Islet precursor cell (in vitro differentiated cells): Measurements from ENCODE around the gene SGCE.

Experiments
- DNase-seq: peaks from one replicate; pipeline ENCODE4 v3.0.0-alpha.2; 2018

SGCE gene

DNA sequence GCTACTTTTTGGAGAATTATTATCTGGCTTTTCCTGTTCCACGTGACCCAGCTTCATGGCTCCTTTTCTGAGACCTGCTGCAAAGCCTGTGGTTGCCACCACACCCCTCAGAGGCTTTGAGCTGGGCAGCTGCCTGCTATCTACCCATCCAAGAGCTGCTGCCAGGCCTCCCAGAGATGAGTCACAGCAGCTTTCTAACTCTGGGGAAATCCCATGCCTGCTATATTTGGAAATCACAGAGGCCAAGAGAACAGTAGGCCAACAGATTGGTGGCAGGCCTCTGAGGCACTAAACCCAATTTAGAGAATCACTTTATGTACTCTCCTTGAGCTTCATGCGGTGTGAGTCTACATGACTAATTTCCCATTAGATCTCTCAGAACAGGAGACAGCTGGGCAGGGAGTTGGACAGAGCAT lies 35.2 kb downstream of the SGCE start:
- DNase-seq = peak; percentile 94

DNA sequence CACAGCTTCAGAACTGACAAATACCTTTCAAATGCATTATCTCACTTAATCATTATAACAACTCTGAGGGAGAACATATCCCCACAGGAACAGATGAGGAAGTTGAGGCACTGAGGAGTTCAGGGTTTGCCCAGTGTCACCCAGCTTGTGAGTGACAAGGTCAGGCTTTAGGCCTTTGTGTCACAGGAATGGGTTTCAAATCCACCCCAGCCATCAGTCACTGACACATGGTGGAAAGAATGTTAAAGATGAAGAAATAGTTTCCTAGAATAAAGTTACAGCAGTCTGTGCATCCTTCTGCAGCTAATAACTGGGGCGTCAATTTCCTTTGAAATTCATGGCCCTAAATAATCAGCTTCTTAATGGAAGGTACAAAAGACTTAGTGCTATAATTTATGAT lies 37.8 kb downstream of the SGCE start:
- DNase-seq = no peak

DNA sequence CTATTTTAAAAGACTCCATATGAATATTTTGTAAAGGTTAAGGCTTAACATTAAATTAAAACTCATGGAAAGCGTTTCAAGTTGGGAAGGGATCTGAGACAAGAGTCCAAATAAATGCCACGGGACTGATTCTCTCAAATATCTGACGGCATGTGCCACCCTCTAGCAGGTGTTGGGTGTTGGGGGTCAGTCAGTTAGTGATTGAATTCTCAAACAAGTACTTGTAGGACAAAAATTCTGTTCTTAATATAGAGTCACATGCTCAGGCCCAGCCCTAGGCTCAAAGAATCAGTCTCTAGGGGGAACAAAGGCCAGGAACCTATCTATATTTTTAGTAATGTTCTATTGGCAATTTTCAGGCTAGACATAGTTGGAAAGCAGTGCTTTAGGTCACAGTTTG lies 39.1 kb downstream of the SGCE start:
- no peak for DNase-seq

DNA sequence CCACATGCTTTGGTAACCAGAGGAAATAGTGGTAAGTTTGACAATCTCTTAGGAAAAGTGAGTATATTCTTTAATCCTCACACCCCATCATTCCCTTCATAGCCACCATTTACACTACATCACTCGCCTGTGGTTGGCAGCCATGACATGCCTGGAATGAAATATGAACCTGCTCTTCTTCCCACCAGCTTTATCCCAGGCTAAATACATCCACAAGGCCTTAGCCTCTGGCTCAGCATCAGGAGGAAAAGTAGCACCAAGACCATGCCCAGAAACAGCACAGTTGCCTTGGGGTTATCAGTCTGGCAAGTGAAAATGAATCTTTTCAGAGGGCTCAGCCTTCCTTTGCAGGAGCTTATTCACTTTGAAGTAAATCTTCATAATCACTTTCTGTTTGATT lies 40.3 kb downstream of the SGCE start:
- no peak for DNase-seq

DNA sequence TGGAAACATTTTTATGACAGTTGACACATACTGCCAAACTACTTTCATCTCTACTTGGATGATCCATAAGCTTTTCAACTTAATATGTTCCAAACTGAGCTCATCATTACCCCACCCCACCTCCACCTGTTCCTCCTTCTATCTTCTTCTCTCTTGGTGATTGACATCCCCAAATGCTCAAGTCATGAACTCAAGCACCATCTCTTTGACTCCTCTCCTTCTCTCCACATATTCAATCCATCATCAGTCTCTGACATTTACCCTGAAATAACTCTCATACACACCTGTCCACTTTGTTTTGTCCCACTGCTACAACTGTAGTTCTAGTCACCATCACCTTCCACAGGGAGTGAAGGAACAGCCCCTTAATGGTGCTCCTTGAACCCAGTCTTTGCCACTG lies 43.3 kb downstream of the SGCE start:
- DNase-seq = no peak

DNA sequence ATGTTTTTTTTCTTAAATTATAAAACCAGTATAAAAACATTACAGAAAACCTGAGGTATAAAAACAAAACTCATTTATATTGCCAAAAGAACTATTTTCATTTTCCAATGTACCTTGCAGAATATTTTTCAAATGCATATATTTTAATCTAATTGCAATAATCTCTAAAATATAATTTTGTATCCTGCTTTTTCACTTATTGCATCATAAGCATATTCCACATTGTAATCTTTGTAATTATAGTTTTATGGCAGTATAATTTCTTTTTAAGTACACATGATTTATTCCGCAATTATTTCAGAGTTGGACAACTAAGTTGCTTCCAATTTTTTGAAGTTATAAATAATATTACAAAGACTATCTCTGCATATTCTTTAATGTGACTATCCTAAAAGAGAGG lies 43.7 kb downstream of the SGCE start:
- no peak for DNase-seq

DNA sequence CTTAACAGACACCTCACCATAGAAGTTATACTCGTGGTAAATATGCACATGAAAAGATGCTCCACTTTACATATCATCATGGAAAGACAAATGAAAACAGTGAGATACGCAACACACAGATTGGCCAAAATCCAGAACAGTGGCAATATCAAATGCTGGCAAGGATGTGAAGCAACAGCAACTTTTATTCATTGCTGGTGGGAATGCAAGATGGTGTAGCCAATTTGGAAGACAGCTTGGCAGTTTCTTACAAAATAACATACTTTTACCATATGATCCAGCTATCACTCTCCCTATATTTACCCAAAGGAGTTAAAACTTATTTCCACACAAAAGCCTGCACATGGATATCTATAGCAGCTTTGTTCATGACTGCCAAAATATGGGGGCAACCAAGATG lies 46.4 kb downstream of the SGCE start:
- DNase-seq = no peak

DNA sequence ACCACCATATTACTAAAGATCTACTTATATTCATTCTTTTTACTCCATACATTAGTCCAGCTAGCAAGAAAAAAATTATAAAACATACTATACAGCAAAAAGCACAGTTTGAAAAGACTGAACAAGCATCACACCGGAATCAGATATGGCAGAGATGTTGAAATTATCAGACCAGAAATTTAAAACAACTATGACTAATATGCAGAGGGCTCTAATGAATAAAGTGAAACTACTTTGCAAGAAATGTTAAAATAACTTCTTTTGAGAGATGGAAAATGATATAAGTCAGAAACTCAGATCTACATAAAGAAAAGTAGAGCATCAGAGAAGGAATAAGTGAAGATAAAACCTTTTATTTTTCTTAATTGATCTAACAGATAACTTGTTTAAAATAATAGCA lies 50.9 kb downstream of the SGCE start:
- DNase-seq = no peak

DNA sequence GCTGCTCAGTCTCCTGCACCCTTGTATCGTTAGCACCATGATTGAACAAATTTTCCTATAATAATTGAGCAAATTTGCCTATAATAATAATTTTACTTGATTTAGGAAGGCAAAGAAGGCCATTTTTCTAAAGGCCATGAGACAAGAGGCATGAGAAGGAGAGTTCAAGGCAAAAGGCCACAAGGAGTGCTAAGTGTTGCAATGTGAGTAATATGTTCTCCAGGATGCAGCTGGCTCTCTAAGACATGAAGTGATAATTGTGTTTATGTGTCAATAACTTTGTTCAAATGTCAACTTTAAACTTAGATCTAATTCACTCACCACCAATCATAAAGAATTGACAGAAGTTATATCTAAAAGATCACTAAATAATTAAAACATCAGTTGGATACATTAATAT lies 53.8 kb downstream of the SGCE start:
- no peak for DNase-seq

DNA sequence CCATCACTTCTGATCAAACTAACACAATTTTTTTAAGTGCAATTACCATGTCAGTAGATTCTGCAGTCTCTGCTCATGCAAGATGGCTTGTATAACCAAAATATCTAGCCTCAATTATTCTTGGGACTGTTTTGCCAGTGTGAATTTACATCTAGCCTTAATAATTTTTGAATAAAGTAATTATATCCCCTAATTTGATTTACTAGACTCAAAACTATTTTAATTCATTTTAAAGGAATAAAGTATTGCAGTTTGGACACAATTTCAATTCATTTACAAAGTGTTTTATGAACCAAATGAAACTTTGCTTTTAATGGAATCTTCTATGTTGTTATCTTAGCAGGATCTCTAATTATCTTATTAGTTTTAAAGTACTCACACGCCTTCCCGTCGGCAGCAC lies 55.7 kb downstream of the SGCE start:
- no peak for DNase-seq

DNA sequence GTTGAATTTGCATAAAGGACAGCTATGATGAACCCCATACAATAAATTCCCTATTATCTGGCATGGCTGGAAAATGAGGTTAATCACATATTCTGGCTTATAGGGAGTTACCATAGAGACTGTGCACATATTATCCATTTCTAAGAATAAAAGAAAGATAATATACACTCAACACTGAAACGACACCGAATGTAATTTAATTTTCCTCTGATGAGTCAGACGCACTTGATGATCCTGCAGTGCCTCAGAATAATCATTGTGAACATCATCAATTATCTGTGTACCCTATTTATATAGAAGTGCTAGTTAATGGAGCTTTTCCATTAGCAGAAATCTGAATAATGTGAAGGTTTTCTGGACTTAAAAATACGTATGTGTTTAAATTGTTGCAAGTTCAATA lies 60.2 kb downstream of the SGCE start:
- DNase-seq = no peak

DNA sequence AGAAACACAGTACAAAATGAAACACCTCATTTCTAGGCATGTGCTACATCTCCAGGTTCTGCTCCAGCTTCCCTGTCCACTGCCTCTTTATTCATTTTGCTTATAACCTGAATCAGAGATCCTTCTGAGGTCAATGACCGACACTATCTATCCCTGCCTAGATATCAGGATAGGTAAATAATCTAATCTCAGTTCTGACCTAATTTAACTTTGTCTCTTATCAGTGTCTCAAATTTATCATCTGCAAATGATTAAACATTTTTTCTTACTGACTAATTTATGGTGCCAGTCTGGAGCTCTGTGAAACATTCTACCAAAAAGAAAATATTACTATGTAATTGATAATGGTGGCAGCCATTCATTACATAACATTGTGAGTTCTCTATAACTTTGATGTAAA lies 61.1 kb downstream of the SGCE start:
- DNase-seq = no peak

DNA sequence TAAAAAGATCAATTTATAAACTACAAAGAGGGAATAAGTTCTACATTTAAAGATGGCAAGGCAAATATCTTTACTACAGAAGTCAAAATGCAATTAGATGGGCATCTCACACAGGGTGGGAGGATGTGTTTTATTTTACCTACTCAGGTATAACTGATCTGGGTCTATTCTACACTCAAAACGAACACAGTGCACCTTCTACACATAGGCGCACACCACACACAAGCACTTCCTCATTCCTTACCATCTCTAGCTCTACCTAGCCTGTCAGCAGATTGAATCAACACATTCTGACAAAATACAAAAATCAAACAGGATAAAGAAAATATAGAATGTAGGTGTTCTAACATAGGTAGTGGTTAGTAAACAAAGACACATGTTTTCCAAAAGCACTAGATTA lies 64.8 kb downstream of the SGCE start:
- DNase-seq = no peak

DNA sequence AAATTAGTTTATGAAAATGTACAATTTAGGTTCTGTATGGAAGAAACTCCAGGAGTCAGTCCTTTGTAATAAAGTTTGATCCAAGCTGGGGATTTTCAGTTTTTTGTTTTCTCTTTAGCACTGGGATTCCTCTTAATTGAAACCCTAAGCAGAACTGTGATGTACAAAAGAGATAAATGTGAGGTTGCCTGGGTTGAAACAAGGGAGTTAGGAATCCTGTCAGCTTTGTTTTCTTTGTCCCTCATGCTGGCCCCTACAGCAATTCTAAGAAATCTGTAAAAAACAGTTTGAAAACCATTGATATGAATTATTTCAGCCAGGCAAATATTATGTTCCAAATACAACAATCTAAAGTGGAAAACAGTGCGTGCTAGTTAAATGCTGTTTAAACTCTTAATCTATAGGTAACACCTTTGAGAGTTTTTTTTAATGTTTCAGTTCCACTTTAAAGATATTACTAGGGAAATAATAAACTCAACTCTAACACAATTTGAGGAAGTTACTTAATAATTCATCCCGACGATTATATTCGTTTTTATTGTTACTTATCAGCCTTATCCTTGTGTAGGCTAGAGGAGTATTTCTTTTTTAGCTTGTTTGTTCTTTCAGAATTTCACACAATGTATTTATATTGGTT lies 65.3 kb downstream of the SGCE start:
- DNase-seq = no peak

DNA sequence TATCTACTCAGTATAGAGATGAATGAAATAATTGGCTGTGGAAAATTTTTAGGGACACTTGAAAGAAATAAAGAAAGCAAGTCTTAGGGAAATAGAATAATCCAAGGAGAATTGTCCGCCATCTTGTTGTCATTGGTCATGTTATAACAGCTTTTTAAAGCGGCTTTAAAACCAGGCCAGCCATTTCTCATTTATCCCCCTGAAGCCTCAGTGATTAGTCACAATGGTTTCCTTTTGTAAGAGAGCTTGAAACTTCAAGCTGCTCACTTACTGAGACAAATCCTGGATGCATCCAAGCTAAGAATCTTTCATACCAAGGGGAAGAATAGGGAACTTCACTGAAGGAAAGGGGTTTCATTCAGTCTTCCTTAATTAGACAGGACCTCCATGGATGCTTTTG lies 67.9 kb downstream of the SGCE start:
- DNase-seq = no peak

DNA sequence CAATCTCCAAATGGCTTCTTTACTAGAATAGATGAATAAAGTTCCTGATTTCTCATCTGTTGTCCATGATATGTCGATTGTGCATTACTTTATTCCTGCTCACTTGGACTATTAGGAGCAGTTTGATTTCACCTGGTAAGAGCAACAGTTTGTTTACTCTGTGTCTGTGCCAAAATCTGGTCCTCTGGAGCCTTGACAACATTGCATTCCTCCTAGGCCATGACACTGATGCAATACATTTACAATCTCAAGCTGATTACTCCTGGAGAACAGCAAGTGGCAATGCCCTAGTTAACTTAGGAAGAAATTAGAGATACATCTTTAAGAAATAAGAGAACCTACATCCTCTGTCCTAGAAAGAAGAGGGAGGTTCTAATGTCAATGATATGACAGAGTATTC lies 71.8 kb downstream of the SGCE start:
- DNase-seq = no peak

DNA sequence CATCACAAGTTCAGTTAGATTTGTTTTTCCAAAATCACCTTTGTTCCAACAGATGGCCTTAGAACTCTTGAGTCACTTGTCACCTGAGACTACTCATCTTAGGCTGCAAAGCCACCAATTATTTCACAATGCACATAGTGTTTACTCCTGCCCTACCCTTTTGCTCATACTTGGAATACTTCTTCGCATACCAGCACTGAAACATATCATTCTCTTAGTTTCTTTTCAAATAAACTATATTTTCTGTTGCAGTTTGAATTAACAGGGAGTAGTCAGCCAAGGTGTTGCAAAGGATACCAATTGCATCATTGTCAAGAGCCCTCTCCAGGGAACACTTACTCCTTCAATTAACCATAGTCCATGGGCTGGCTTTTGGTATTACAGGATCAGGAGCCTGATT lies 75.3 kb downstream of the SGCE start:
- no peak for DNase-seq

DNA sequence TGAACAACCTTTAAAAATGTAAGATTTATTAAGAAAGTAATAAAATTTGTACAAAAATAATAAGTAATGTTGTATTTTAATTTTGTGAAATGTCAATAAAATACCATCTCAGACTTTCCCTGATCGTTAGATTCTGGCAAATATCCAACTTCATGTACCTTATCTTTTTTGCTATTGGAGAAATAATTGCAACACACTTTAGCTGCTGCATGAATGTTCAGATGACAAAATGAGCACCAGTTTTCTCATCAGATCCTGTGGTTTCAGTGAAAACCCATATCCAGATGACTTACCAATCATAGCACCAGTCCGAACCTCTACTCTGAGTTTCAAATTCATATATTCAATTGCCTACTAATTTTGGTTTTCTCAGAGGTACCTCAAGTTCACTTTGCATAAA lies 76.5 kb downstream of the SGCE start:
- no peak for DNase-seq

DNA sequence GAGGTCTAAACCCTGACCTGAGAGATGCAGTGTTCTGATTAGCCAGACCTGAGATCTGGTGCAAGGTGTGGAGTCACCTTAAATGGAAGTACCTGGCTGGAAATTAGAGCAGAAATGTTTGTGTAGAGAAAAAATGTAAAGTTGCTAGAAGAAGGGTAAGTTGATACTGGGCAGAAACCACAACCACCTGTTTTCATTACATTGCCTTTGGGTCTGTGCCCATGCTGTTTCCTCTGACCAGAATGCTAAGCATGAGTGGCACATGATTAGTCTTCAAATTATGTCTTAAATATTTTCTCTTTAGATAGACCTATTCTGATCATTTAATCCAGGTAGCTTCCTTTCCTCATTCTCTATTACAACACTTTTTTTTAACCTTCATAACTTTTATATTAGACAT lies 77.3 kb downstream of the SGCE start:
- no peak for DNase-seq

DNA sequence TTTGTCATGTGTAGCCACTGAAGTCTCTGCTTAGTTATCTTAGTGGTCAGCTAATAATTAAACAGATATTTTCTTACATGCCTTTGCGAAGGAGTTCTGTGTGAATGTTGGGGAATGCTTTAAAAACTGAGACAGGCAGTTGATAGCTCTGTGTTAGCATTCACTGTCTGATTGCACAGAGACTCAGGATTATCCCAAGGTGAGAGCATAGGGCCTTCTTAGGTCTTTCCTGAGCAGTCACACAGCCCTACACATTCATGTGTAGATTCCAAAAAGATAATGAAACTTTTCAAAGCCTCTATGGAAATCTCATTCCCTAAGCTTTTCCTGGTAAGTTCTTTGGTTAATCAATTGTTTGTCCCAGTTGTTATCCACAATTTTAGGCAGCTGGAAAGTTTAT lies 78.6 kb downstream of the SGCE start:
- DNase-seq = no peak

DNA sequence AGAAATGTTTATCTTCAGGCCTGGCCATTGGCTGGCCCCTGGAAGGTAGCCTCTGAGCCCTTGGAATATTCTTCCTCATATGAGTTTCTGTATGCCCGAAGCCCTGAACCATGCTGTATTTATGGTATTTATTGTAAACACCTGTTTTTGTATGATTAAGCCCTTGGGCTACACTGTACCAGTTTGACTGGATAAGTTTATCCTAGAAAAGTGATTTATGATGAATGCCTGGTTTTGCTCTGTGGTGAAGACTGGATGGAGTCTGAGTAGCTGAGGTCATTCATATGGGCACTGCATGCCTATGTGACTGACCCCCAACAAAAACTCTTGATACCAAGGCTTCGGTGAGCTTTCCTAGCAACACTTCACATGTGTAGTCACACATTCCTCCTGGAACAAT lies 79.6 kb downstream of the SGCE start:
- no peak for DNase-seq

DNA sequence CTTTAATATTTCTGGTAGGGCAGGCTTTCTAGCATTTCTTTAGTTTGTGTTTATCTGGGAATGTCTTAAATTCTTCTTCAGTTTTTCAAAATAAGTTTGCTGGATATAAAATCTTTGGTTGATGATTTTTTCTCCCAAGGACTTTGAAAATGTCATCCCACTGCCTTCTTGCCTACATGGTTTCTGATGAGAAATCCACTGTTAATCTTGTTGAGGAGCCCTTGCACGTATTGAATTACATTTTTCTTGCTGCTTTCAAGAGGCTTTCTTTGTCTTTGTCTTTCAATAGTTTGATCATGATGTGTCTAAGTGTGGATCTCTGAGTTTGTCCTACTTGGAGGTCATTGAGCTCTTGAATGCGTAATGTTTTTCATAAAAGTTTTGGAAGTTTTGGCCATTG lies 80.3 kb downstream of the SGCE start:
- no peak for DNase-seq

DNA sequence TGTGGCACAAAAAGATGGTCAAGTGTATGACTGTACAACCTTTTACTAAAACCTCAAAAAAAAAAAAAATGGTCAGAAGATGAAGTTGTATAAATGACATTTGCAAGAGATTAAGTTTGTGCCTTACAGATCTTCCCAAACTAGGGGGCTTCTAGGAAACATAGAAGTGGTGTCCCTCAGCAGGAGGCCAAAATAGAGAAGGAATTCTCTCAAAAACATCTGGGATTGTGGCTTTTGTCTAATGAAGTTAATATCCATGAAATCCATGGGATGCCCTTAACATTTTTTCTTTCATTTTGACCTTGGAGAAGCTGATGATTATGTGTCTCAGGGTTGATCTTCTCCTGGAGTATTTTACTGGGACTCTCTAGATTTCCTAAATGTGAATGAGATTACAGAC lies 84.1 kb downstream of the SGCE start:
- no peak for DNase-seq

DNA sequence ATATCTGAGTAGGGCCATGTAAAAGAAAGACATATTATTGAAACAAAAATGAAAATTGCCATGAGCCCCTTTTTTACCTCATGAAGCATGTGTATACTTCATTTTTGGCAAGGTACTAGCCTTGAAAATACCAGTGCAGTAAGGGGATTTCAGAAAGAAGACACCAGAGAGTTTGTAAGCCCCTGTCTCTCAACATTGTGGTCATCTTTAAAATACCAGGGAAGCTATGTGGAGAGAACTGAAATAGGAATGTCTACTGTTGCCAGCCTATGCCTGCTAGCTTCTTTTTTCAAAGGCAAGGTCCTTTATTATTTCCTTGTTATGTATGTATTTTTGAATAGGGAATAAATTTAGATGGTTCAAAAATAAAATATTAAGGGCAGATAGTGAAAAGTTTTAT lies 88.5 kb downstream of the SGCE start:
- DNase-seq = no peak

DNA sequence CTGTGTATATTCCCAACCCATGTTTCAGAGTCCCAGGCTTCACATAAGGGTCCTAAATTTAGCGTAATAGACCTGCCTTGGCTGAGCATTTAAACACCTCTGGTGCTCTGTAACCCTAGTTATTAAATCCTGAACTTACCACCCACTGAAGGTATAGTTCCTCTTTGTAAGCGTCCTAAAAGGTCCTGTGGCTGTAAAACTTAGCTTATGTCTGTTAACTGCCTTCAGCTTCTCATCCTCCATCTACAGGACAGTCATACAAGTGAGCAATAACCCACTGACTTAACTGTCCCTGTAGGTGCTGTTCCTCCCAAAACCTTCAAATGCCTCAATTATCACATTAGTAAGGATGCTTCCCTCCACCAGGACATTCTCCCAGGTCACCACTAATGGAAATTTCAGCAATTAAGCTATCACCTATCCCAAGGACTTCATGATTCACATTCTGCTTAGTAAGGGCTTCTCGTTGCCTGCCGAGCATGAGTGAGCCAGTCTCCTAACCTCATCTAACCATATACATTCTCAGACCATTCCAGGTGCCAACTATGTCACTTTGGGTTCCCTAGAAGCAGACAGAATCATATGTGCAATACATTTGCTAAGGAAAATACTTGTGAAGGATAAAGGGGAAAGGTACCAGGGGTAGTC lies 90.6 kb downstream of the SGCE start:
- DNase-seq = no peak
